Measurements from ENCODE around the gene EVA1A.

Gene EVA1A

DNA sequence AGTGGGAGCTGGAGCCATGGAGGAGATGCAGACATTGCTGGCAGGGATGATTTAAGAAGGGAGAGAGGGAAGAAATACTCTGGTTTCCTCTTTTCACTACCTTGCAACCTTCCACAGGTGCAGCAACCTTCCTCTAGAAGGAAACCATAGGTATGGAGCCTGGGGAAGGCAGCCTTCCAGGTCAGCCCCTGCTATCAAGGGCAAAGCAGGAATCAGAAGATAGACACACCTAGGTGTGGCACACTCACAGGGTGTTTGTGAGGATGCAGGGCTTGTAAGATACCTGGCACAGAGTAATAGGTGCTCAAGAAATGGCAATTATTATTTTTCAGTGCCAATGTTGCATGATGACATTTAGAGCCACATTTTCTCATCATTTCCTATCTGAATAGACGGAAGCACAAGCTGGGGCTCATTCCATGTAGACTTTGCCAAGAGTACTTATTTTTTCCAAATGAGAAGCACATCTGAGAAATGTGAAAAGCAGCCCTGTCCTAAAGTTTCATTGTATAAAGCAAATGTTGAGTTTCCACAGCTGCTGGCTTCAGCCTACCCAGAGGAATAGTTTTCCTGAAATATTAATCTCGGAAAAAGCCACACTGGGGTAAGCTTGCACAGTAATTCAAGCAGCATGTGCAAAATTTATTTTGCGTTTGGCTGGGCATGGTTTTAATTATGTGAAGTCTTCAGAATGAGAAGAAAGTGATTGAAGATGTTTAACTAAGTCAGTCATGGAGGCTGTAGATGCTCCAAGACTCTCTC, 20.6 kb downstream of the EVA1A start:
- DNase-seq = no peak

DNA sequence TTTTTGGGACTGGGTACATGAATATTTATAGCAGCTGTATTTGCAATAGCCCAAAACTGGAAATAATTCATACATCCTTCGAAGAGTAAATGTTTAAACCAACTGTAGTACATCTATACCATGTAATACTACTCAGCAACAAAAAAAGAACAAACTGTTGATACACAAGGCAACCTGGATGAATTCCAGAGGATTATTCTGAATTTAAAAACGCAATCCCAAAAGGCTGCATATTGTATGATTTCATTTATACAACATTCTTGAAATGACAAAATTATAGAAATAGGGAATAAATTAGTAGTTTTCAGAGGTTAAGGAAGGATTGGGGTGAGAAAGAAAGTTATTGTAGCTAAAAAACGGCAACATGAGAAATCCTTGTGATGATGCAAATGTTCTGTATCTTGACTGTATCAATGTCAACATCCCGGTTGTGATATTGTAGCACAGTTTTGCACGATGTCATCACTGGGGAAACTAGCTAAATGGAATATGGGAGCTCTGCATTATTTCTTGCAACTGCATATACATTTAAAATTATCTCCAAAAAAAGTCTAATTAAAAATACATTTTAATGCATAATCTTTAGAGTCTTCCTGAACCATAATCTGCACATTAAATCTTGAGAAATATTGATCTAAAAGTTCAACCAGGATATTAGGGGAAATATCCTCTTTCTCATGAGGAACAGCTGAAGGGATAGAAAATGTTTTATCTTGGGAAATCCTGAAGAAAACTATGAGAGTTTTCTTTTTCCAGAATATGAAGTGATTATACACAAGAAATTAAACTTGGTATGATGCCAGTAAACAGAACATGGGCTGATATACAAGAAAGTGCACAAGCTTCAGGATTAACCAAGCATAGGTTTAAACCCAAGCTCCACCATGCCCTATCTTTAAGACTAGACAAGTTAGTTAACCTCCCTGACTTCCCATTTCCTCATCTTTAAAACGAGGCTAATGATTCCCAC, 21.9 kb downstream of the EVA1A start:
- no peak for DNase-seq

GRCh38 chr2:75537658-75538057, 23.1 kb downstream of the EVA1A start:
- no peak for DNase-seq

DNA sequence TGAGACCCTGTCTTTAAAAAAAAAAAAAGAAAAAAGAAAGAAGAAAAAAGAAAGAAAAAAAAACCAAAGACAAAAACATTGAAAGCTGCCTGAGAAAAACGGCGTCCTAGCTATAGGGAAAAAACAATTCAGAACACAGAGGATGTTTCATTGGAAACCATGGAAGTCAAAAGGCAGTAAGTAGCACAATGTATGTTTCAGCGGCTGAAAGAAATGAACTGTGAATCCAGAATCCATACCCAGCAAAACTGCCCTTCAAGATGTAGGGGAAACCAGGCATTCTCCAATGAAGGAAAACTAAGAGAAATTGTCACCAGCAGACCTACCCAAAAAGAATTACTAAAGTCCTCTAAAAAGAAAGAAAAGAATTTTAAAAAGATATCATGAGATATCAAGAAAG, 27.6 kb downstream of the EVA1A start:
- no peak for DNase-seq

GRCh38 chr2:75532488-75532887, 28.3 kb downstream of the EVA1A start:
- no peak for DNase-seq

- peak; percentile 88 for DNase-seq
Measured at GRCh38 chr2:75528221-75528977, 32.3 kb downstream of the EVA1A start.

GRCh38 chr2:75527676-75528075, 33.1 kb downstream of the EVA1A start:
- DNase-seq = no peak

- DNase-seq = no peak
Measured at GRCh38 chr2:75526842-75527241, 33.9 kb downstream of the EVA1A start.

GRCh38 chr2:75525434-75526310, 35.1 kb downstream of the EVA1A start:
- DNase-seq = peak; percentile 57

DNA sequence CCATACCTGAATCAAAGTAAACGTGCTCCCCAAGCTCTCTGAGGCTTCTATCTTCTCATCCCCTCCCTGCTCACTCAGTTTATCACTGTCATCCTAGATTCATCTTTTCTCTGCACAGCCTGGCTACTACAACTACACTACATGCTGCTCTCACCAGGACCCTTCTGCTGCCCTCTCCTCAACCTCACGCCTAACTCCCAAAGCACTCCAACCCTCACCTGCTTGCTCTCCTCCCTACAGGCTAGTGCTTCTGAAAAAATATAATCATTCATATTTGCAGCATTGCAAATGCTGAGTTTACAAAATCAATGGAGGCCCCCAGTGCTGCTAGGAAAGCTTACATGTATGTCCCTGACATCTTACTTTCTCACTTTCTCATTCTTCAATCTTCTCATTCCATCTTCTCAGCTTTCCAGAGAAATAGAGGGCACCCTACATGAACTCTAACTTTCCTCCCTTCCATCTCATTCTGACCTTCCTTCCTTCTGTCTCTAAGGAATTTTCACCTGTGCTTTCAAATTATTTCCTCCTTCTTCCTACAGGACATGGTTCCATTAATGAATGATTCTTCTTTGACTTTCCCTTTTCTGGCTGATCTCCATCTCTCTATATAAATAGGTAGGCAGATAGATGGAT, 36.3 kb downstream of the EVA1A start:
- no peak for DNase-seq

DNA sequence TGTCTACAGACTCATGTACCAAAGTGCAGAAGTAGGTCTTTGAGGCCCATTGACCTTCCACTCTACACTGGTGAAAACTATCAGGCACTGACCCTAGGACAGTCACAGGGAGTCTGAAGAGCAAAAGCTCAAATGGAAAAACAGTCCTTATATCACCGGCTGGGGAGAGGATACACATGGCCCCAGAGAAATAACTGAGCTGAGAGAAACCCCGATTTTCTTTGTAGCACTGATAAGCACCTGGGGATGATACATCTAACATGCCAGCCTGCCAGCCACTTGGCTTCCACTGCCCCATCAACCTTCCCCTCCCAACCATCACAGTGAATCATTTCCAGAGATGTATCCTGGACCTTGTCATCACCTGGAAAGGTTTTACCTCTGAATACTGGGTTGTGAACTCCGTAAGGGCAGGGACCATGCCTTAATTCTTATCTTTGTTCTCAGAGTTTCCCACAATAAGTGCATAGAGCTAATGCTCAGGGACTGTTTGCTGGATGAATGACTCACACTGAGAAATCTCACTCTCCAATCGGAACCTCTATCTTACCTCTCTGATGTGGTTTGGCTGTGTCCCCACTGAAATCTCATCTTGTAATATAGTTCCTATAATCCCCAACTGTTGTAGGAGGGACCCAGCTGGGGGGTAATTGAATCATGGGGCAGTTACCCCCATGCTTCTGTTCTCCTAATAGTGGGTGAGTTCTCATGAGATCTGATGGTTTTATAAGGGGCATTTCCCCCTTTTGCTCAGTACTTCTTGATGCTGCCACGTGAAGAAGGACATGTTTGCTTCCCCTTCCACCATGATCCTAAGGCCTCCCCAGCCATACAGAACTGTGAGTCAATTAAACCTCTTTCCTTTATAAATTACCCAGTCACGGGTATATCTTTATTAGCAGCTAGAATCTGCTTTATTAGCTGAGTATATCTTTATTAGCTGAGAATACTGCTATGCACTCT, 37.1 kb downstream of the EVA1A start:
- DNase-seq = peak; percentile 78

DNA sequence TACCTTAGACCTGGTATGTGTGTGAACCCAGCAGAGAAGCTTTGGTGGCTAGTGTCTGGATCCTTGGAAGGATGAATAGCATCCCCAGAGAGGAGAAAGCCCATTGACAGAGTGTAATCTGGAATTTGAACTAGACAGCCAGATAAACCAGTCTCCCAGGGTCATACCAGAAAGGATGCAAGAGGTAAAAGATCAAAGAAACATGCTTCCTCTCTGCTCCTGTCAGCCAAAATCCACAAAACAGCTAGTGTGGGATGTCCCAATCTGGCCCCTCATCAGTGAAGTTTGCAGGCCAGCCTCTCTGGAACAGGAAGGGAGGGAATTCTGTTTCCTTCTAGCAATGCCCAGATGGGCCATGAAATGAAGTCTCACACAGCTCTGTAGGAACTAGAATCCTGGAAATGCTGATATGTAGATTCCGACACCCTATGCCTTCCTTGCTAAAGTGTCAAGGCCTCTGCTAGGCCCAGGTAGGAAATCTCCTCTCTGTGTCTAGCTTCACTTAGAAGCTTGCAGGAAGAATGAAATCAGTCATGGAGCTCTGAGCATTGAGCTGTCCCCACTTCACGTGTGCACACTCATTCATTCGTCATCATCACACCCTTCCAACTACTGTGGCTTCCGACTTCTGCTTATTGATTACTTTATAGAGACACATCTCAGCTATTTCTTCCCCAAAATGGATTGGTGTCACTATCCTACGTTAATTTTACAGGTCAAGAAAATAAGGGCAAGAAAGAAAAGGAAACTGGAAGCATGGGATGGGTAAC, 38.0 kb downstream of the EVA1A start:
- no peak for DNase-seq

- no peak for DNase-seq
Measured at GRCh38 chr2:75521225-75521872, 39.4 kb downstream of the EVA1A start.

DNA sequence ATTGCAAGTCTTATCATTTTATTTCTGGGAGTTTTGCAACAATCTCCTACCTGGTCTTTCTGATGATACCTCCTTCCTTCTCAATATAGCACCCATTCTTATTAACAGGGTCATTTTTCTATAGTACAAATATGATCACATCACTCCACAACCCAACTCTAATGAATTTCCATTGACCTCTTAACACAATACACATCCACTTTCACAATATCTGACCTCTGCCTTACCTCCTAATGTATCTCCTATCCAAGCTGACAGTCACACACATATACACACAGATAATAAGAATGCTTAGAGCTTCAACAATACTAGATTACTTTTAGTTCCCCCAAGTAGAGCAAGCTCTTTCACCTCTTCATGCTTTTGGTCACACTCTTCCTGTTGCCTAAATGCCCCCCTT, 40.9 kb downstream of the EVA1A start:
- DNase-seq = no peak

- no peak for DNase-seq
Measured at GRCh38 chr2:75518638-75519465, 41.9 kb downstream of the EVA1A start.

DNA sequence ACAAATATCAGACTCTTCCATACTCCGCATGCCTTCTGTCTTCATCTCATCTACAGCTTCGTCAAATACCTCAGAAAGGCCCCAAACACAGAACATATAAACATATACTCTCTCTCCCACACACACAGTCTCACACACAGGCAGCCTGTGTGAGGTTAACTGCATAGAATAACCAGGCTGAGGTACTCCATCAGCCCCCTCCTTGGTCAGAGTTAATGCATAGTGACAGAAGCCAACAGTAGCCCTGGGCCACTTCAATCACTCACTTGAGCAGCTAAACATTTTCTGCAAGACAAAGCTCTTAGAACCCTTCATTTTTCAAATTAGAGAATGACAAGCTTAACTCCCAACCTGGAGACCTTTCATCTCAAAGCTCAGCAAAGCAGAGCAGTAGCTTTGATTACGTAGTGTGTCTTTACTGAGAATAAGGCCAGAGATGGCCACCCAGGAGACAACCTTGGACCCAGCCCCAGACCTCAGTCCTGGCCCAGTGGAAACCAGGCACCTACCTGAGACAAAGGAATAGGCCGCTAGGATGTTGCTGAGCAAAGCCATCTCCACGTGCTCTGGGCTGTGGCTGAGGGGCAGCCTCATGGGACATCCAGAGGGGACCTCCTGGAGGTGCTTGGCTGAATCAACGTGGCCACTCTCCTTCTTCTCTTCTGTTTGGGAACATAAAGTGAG, 43.0 kb downstream of the EVA1A start:
- DNase-seq = no peak

All from EL (cell line).